ENCODE measurements around the gene DEGS1.
"Not testable (repeated sequence)": the region's sequence is repeated elsewhere in the genome, so short reads cannot be mapped to it uniquely, and the experiment has no call there.

Gene DEGS1

GRCh38 chr1:224205931-224206538 lies 23.0 kb downstream of the DEGS1 start:
- not testable (repeated sequence) for H3K9me3 ChIP-seq (ENCODE audit: low read length)

GRCh38 chr1:224211206-224211962 lies 28.3 kb downstream of the DEGS1 start:
- Histone ChIP-seq H3K4me3 (ENCODE audit: low read length) (no peak overlapping the region), H3K9me3 (ENCODE audit: low read length) (no peaks in the 10 kb centered on the region), H3K36me3 (ENCODE audit: insufficient read depth, low read length) (no peaks in the 10 kb centered on the region), H2AFZ (ENCODE audit: low read depth, low read length) (no peak overlapping the region), H3K4me1 (ENCODE audit: insufficient read depth, low read length) (no peaks in the 10 kb centered on the region), H3K27me3 (ENCODE audit: insufficient read depth, low read length) (no peaks in the 10 kb centered on the region)

More at GRCh38 chr1:224205931-224206538, 23.0 kb downstream of the DEGS1 start:
- H3K27me3 ChIP-seq (ENCODE audit: insufficient read depth, low read length); H3K4me1 ChIP-seq (ENCODE audit: insufficient read depth, low read length); H3K36me3 ChIP-seq (ENCODE audit: insufficient read depth, low read length); H3K4me3 ChIP-seq (ENCODE audit: low read length); H2AFZ ChIP-seq (ENCODE audit: low read depth, low read length): not testable (repeated sequence)

GRCh38 chr1:224212618-224213061 lies 29.6 kb downstream of the DEGS1 start:
- H3K4me3 ChIP-seq (ENCODE audit: low read length) = no peak overlapping the region
- H3K4me1 ChIP-seq (ENCODE audit: insufficient read depth, low read length) = no peaks in the 10 kb centered on the region
- no peaks in the 10 kb centered on the region for H3K36me3 ChIP-seq (ENCODE audit: insufficient read depth, low read length)
- H3K27me3 ChIP-seq (ENCODE audit: insufficient read depth, low read length) = no peaks in the 10 kb centered on the region
- no peaks in the 10 kb centered on the region for H3K9me3 ChIP-seq (ENCODE audit: low read length)
- no peak overlapping the region for H2AFZ ChIP-seq (ENCODE audit: low read depth, low read length)

- Histone ChIP-seq H3K27me3 (ENCODE audit: insufficient read depth, low read length) (no peaks in the 10 kb centered on the region), H3K36me3 (ENCODE audit: insufficient read depth, low read length) (no peaks in the 10 kb centered on the region), H3K9me3 (ENCODE audit: low read length) (no peaks in the 10 kb centered on the region), H3K4me1 (ENCODE audit: insufficient read depth, low read length) (no peaks in the 10 kb centered on the region), H3K4me3 (ENCODE audit: low read length) (no peak overlapping the region), H2AFZ (ENCODE audit: low read depth, low read length) (no peak overlapping the region)
Observed at GRCh38 chr1:224213438-224214119, 30.5 kb downstream of the DEGS1 start.

- no peak overlapping the region for H2AFZ ChIP-seq (ENCODE audit: low read depth, low read length)
- no peaks in the 10 kb centered on the region for H3K36me3 ChIP-seq (ENCODE audit: insufficient read depth, low read length)
- no peaks in the 10 kb centered on the region for H3K9me3 ChIP-seq (ENCODE audit: low read length)
- H3K4me1 ChIP-seq (ENCODE audit: insufficient read depth, low read length) = peaks cover 3% of the 10 kb centered on the region
- no peaks in the 10 kb centered on the region for H3K27me3 ChIP-seq (ENCODE audit: insufficient read depth, low read length)
- no peak overlapping the region for H3K4me3 ChIP-seq (ENCODE audit: low read length)
Observed at GRCh38 chr1:224216382-224216781, 33.3 kb downstream of the DEGS1 start.

GRCh38 chr1:224217655-224218623 lies 34.9 kb downstream of the DEGS1 start:
- Histone ChIP-seq H3K27me3 (ENCODE audit: insufficient read depth, low read length) (no peaks in the 10 kb centered on the region), H3K9me3 (ENCODE audit: low read length) (no peaks in the 10 kb centered on the region), H3K4me3 (ENCODE audit: low read length) (no peak overlapping the region), H2AFZ (ENCODE audit: low read depth, low read length) (peak overlapping the region; percentile 83), H3K36me3 (ENCODE audit: insufficient read depth, low read length) (no peaks in the 10 kb centered on the region), H3K4me1 (ENCODE audit: insufficient read depth, low read length) (peaks cover 3% of the 10 kb centered on the region)

- Histone ChIP-seq H3K4me3 (ENCODE audit: low read length) (no peak overlapping the region), H2AFZ (ENCODE audit: low read depth, low read length) (peak overlapping the region; percentile 26), H3K27me3 (ENCODE audit: insufficient read depth, low read length) (no peaks in the 10 kb centered on the region), H3K9me3 (ENCODE audit: low read length) (no peaks in the 10 kb centered on the region), H3K36me3 (ENCODE audit: insufficient read depth, low read length) (no peaks in the 10 kb centered on the region), H3K4me1 (ENCODE audit: insufficient read depth, low read length) (peaks cover 3% of the 10 kb centered on the region)
Observed at GRCh38 chr1:224219011-224219611, 36.1 kb downstream of the DEGS1 start.

- Histone ChIP-seq H3K27me3 (ENCODE audit: insufficient read depth, low read length) (no peaks in the 10 kb centered on the region), H3K4me3 (ENCODE audit: low read length) (no peak overlapping the region), H3K36me3 (ENCODE audit: insufficient read depth, low read length) (no peaks in the 10 kb centered on the region), H2AFZ (ENCODE audit: low read depth, low read length) (peak overlapping the region; percentile 26), H3K4me1 (ENCODE audit: insufficient read depth, low read length) (peaks cover 3% of the 10 kb centered on the region), H3K9me3 (ENCODE audit: low read length) (no peaks in the 10 kb centered on the region)
Observed at GRCh38 chr1:224219612-224220059, 36.6 kb downstream of the DEGS1 start.

GRCh38 chr1:224223819-224224714 lies 41.0 kb downstream of the DEGS1 start:
- no peaks in the 10 kb centered on the region for H3K9me3 ChIP-seq (ENCODE audit: low read length)
- no peak overlapping the region for H2AFZ ChIP-seq (ENCODE audit: low read depth, low read length)
- peaks cover 3% of the 10 kb centered on the region for H3K4me1 ChIP-seq (ENCODE audit: insufficient read depth, low read length)
- no peaks in the 10 kb centered on the region for H3K27me3 ChIP-seq (ENCODE audit: insufficient read depth, low read length)
- no peak overlapping the region for H3K4me3 ChIP-seq (ENCODE audit: low read length)
- H3K36me3 ChIP-seq (ENCODE audit: insufficient read depth, low read length) = peaks cover 15% of the 10 kb centered on the region

- H3K4me3 ChIP-seq (ENCODE audit: low read length) = no peak overlapping the region
- H3K4me1 ChIP-seq (ENCODE audit: insufficient read depth, low read length) = no peaks in the 10 kb centered on the region
- no peaks in the 10 kb centered on the region for H3K27me3 ChIP-seq (ENCODE audit: insufficient read depth, low read length)
- H3K9me3 ChIP-seq (ENCODE audit: low read length) = no peaks in the 10 kb centered on the region
- peaks cover 29% of the 10 kb centered on the region for H3K36me3 ChIP-seq (ENCODE audit: insufficient read depth, low read length)
- no peak overlapping the region for H2AFZ ChIP-seq (ENCODE audit: low read depth, low read length)
Observed at GRCh38 chr1:224226849-224227502, 43.9 kb downstream of the DEGS1 start.

GRCh38 chr1:224234017-224234416 lies 51.0 kb downstream of the DEGS1 start:
- no peaks in the 10 kb centered on the region for H3K9me3 ChIP-seq (ENCODE audit: low read length)
- H3K27me3 ChIP-seq (ENCODE audit: insufficient read depth, low read length) = no peaks in the 10 kb centered on the region
- no peak overlapping the region for H3K4me3 ChIP-seq (ENCODE audit: low read length)
- no peaks in the 10 kb centered on the region for H3K4me1 ChIP-seq (ENCODE audit: insufficient read depth, low read length)
- H3K36me3 ChIP-seq (ENCODE audit: insufficient read depth, low read length) = peaks cover 59% of the 10 kb centered on the region
- H2AFZ ChIP-seq (ENCODE audit: low read depth, low read length) = no peak overlapping the region

All from neuron (in vitro differentiated cells).